Upper lobe of left lung (tissue), 6 donors: Measurements from ENCODE around the gene SLC19A1. TPM values are rescaled to one million over a fixed set of nuclear protein-coding genes. Genes with fewer than 3 reads are reported as not detected.

Experiments
- ATAC-seq, 2 donors: fragments of 200-7000 bp; cut with Tn5 transposase; one replicate each; pipeline ENCODE4 v1.9.1; 2022; ENCODE audit warnings: mild to moderate bottlenecking in 2 of 2, moderate library complexity in 2 of 2; ENCODE audit not compliant: low FRiP score in 2 of 2
- DNase-seq, 2 donors: peaks; one replicate each; pipeline ENCODE4 v3.0.0-alpha.2; 2019 to 2020
- H3K27ac ChIP-seq, 4 donors: fragments of 200-600 bp; sonication (generic); one replicate each; pipeline ENCODE4 v1.5.1; 2016 to 2019
- H3K27me3 ChIP-seq, 4 donors: fragments of 200-600 bp; sonication (generic); one replicate each; pipeline ENCODE4 v1.5.1; 2017 to 2019
- H3K36me3 ChIP-seq, 4 donors: fragments of 200-600 bp; sonication (generic); one replicate each; pipeline ENCODE4 v1.5.1; 2016 to 2019
- H3K4me1 ChIP-seq, 4 donors: fragments of 200-600 bp; sonication (generic); one replicate each; pipeline ENCODE4 v1.5.1; 2018 to 2019
- H3K4me3 ChIP-seq, 4 donors: fragments of 200-600 bp; sonication (generic); one replicate each; pipeline ENCODE4 v1.5.1; 2017 to 2019; ENCODE audit warnings: mild to moderate bottlenecking in 2 of 4, moderate library complexity in 1 of 4
- H3K9me3 ChIP-seq, 4 donors: fragments of 200-600 bp; sonication (generic); one replicate each; pipeline ENCODE4 v1.5.1; 2018 to 2019
- EP300 ChIP-seq, 4 donors: sonication (generic); formaldehyde crosslinking; IDR thresholded peaks; one replicate each; pipeline ENCODE4 v1.5.1; 2017; ENCODE audit warnings: antibody characterized with exemption in 4 of 4, control low read depth in 2 of 4
- POLR2A ChIP-seq, 4 donors: fragments of 450-650 bp; IDR thresholded peaks; one replicate each; pipeline ENCODE4 v1.5.1; 2016 to 2017; ENCODE audit warnings: antibody characterized with exemption in 4 of 4, mild to moderate bottlenecking in 2 of 4
- POLR2AphosphoS5 ChIP-seq, 2 donors: sonication (generic); formaldehyde crosslinking; IDR thresholded peaks; one replicate each; pipeline ENCODE4 v1.5.1; 2017; ENCODE audit warnings: antibody characterized with exemption in 2 of 2
- WGBS, 2 donors: methylation state at CpG; one replicate each; pipeline ENCODE4 v1.1.5; 2017 to 2018; 5-methylcytosine and 5-hydroxymethylcytosine counted together
- total RNA-seq, 6 donors: library from RNA; depleted of rRNA in 4 of 6; stranded (reverse); fragments of >200 nt in 4 of 6; gene quantifications; one replicate each; pipeline versions ENCODE4 v1.1.0 to v1.2.1, GENCODE V29; 2016 to 2021
- TF ChIP-seq, protein P1 (sequence below), 6 experiments: fragments of 450-650 bp in 4 of 6; fragments of 200-600 bp in 2 of 6; sonication (generic) in 2 of 6; IDR thresholded peaks; one replicate each; pipeline ENCODE4 v1.5.1; 2016 to 2019; ENCODE audit warnings: antibody characterized with exemption in 6 of 6
- donor health status: DM: no; HTN: no; CAD: no; lungs with moderate emphysema.
- donor health status: DM: no; HTN: yes; CAD: no; lungs with severe emphysema.

SLC19A1 gene
- total RNA-seq, 6 donors from 2014 or later, result 36.4 to 75.6 (median 49.9) TPM

DNA sequence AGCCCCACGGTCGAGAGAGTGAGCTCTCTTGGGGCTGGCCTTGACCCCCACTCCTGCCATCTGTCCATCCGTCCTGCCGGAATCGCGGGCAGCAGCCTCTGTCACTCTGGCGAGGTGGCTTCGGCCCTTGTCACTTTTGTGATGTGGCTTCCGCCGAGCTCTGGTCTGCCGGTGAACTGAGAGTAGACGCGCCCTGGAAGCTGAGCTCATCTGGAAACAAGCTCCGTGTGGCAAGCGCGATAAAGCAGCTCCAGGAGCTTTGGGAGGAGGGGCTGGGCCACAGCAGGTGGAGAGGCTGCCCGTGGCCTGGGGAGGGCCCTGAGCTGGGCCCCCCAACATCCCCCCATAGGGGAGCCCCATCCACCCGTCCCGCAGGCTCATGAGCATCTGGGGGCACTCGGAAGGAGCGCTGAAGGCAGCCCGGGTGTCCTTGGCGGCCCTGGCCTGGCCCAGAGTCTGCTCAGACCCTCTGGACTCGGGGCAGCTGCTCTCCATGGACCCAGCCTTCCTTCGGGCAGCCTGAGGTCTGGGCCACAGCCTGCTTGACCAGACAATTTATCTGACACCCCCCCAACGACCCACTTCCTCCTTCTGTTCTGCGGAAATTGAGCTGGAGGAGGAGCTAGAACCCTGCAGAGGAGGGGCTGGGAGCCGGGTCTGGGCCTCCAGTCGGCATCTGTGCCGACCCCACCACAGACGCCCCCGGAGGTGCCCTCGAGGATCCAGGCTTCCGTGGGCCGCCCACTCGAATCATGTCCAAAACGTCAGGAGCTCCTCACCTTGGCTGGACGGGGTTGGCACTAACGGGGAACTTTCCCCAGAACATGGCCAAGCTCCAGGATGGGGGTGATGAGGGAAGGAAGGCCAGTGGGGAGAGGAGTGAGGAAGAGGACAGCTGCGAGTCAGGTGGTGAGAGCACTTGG lies 59.1 kb downstream of the SLC19A1 start:
- H3K27me3 ChIP-seq, result no peaks in the 10 kb centered on the region
- peak overlapping the region in 3 of 4 donors; percentile 1 to 23 (median 2) for H3K4me3 ChIP-seq
- 65 to 75% methylated on average over 8 to 31 of the region's 40 CpGs for WGBS, 2 donors
- H3K27ac ChIP-seq, result peak overlapping the region; percentile 45 to 84 (median 68)
- TF ChIP-seq, protein P1, sequence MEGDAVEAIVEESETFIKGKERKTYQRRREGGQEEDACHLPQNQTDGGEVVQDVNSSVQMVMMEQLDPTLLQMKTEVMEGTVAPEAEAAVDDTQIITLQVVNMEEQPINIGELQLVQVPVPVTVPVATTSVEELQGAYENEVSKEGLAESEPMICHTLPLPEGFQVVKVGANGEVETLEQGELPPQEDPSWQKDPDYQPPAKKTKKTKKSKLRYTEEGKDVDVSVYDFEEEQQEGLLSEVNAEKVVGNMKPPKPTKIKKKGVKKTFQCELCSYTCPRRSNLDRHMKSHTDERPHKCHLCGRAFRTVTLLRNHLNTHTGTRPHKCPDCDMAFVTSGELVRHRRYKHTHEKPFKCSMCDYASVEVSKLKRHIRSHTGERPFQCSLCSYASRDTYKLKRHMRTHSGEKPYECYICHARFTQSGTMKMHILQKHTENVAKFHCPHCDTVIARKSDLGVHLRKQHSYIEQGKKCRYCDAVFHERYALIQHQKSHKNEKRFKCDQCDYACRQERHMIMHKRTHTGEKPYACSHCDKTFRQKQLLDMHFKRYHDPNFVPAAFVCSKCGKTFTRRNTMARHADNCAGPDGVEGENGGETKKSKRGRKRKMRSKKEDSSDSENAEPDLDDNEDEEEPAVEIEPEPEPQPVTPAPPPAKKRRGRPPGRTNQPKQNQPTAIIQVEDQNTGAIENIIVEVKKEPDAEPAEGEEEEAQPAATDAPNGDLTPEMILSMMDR (IDR thresholded peaks at IDR 0.05), result no peak
- TF ChIP-seq POLR2A (IDR thresholded peaks at IDR 0.05) (peak in 1 of 4 donors; percentile 10), POLR2AphosphoS5 (IDR thresholded peaks at IDR 0.05) (no peak), EP300 (IDR thresholded peaks at IDR 0.05) (no peak)
- H3K4me1 ChIP-seq, result peaks cover 0 to 22% (median 8%) of the 10 kb centered on the region in 4 donors
- H3K36me3 ChIP-seq, result peaks cover 0 to 19% (median 8%) of the 10 kb centered on the region in 4 donors
- ATAC-seq (peak in 1 of 2 donors; percentile 44), DNase-seq (peak; percentile 46 to 73)
- H3K9me3 ChIP-seq, result no peaks in the 10 kb centered on the region

DNA sequence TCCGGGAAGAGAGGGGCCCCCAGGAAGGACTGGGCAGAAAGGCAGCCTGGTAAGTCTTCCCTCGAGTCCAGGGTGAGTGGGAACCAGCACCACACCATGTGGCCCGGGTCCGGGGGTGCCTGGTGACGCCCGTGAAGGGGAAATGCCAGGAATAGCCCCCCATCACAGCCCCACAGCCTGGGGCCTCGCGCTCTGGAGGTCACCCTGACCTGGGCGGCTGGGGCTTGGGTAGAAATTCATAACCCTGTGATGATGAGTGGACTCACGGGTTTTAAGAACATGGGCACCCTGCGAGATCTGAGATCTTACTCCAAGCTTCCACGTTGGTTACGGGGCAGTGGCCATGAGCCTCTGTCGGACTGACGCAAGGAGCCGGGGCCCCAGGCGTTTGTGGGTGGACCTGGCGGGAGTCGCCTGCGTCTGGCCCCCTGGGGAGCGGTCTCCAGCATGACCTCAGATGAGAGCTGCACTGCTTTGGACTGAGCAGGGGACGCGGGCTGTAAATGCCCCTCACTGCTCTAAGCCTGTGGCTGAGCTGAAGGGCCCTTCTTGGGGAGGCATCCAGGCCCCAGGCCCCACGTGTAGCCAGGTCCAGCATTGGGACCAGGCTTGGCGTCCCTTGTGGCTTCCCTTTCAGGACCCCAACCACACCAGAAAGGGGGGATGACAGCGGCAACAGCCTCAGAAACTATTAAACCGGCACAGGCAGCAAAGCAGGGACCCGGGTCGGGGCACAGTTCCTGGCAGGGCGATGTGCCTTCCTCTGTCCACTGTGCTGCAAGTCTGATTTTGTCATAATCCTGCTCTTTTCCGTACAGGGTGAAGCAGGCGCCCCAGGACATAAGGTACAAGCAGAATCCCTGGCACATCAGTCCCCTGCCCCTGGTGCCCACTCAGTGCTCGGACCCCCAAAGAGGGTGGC lies 60.0 kb downstream of the SLC19A1 start:
- 87 to 95% methylated on average over 16 to 26 of the region's 33 CpGs for WGBS, 2 donors
- H3K9me3 ChIP-seq, result no peaks in the 10 kb centered on the region
- peak overlapping the region; percentile 45 to 84 (median 68) for H3K27ac ChIP-seq
- H3K27me3 ChIP-seq, result no peaks in the 10 kb centered on the region
- DNase-seq (peak in 1 of 2 donors; percentile 58), ATAC-seq (no peak)
- H3K36me3 ChIP-seq, result peaks cover 0 to 23% (median 8%) of the 10 kb centered on the region in 4 donors
- peaks cover 7 to 31% (median 17%) of the 10 kb centered on the region in 4 donors for H3K4me1 ChIP-seq
- TF ChIP-seq EP300 (IDR thresholded peaks at IDR 0.05) (no peak), POLR2AphosphoS5 (IDR thresholded peaks at IDR 0.05) (no peak), POLR2A (IDR thresholded peaks at IDR 0.05) (no peak)
- TF ChIP-seq, protein P1 (IDR thresholded peaks at IDR 0.05), result no peak
- H3K4me3 ChIP-seq, result peak overlapping the region in 3 of 4 donors; percentile 1 to 23 (median 2)

GRCh38 chr21:45481566-45481965 lies 60.7 kb downstream of the SLC19A1 start:
- WGBS, 2 donors, result 86 to 97% methylated on average over 2 to 16 of the region's 16 CpGs
- no peak overlapping the region for H3K27ac ChIP-seq
- DNase-seq, result peak in 1 of 2 donors; percentile 50
- H3K9me3 ChIP-seq, result no peaks in the 10 kb centered on the region
- H3K4me1 ChIP-seq, result peaks cover 7 to 32% (median 17%) of the 10 kb centered on the region in 4 donors
- TF ChIP-seq EP300 (IDR thresholded peaks at IDR 0.05) (no peak), POLR2AphosphoS5 (IDR thresholded peaks at IDR 0.05) (no peak), POLR2A (IDR thresholded peaks at IDR 0.05) (no peak)
- TF ChIP-seq, protein P1 (IDR thresholded peaks at IDR 0.05), result no peak
- no peak for ATAC-seq
- no peaks in the 10 kb centered on the region for H3K27me3 ChIP-seq
- peaks cover 0 to 24% (median 8%) of the 10 kb centered on the region in 4 donors for H3K36me3 ChIP-seq
- no peak overlapping the region for H3K4me3 ChIP-seq

- DNase-seq (peak in 1 of 2 donors; percentile 77), ATAC-seq (no peak)
- TF ChIP-seq POLR2AphosphoS5 (IDR thresholded peaks at IDR 0.05) (no peak), EP300 (IDR thresholded peaks at IDR 0.05) (no peak), POLR2A (IDR thresholded peaks at IDR 0.05) (no peak)
- TF ChIP-seq, protein P1 (IDR thresholded peaks at IDR 0.05), result no peak
- Histone ChIP-seq H3K4me3 (no peak overlapping the region), H3K27ac (no peak overlapping the region), H3K36me3 (peaks cover 0 to 24% (median 8%) of the 10 kb centered on the region in 4 donors), H3K27me3 (no peaks in the 10 kb centered on the region), H3K9me3 (no peaks in the 10 kb centered on the region), H3K4me1 (peaks cover 7 to 32% (median 17%) of the 10 kb centered on the region in 4 donors)
- 97 to 100% methylated on average over 3 to 20 of the region's 35 CpGs for WGBS, 2 donors
Observed at GRCh38 chr21:45480701-45481500, 61.3 kb downstream of the SLC19A1 start.
